GM18951 (cell line): ENCODE measurements around the gene SRSF10.

Experiments used
- POLR2A ChIP-seq: IDR thresholded peaks from 4 replicates; pipeline ENCODE4 v1.6.1; 2011; ENCODE audit warnings: mild to moderate bottlenecking; ENCODE audit not compliant: insufficient read length, insufficient read depth; ENCODE audit errors: extremely low read depth
- in situ Hi-C: fragments of 300-500 bp; cut with MboI; formaldehyde crosslinking; loops from one replicate; pipeline ENCODE4 v1.12.0; 2022; ENCODE audit warnings: low sequenced_read_pairs, mixed read lengths, inconsistent platforms; ENCODE audit not compliant: unreplicated experiment

Gene SRSF10

DNA sequence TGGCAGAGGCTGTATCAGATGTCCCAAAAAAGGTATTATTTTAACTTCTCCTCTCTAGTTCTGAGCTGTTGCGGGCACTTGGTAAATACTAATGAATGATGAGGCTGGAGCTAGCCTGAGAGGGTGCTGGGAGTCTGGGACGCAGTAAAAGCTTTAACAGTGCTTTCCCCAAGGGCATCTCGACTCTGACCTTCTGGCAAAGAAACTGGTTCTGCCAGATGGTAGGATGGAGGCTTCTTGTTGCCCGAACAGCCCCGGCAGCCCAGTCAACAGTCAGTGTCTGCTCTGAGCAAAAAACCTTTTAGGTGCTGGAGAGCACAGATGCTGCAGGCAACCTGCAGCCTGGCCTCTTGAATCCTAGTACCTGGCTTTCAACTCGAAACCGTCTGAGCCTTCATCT is 23.0 kb downstream of the SRSF10 start:
- in situ Hi-C loops, result no loop called here

DNA sequence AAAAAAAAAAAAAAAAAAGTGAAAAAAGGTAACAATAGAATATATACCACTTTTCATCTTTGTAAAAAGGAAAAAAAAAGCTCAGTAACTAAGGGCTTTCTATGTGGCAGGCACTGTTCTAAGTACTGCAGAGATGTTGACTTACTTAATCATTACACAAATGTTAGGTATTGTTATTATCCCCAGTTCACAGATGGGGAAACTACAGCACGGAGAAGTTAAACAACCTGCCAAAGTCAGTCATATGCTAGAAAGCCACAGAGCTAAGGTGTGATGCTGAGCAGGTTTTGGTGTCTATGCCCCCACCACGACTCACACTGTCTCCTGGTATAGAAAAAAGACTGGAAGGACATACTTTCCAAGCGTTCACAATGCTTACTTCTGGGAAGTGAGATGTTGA is 27.1 kb downstream of the SRSF10 start:
- no peak for TF ChIP-seq POLR2A
- in situ Hi-C loops, result no loop called here

More for the DNA sequence above, 23.0 kb downstream of the SRSF10 start:
- TF ChIP-seq POLR2A, result no peak

DNA sequence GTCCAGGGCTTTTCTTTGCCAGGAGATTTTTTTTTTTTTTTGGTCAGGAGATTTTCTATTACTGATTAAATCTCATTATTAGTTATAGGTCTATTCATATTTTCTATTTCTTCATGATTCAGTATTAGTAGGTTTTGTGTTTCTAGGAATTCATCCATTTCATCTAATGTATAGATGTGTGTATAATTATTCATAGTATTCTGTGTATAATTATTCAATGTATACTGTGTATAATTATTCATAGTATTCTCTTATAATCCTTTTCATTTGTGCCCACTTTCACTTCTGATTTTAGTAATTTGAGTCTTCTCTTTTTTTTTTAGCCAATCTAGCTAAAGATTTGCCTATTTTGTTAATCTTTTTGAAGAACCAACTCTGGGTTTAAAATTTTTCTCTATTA is 32.8 kb downstream of the SRSF10 start:
- TF ChIP-seq POLR2A, result no peak
- in situ Hi-C loops, result no loop called here

DNA sequence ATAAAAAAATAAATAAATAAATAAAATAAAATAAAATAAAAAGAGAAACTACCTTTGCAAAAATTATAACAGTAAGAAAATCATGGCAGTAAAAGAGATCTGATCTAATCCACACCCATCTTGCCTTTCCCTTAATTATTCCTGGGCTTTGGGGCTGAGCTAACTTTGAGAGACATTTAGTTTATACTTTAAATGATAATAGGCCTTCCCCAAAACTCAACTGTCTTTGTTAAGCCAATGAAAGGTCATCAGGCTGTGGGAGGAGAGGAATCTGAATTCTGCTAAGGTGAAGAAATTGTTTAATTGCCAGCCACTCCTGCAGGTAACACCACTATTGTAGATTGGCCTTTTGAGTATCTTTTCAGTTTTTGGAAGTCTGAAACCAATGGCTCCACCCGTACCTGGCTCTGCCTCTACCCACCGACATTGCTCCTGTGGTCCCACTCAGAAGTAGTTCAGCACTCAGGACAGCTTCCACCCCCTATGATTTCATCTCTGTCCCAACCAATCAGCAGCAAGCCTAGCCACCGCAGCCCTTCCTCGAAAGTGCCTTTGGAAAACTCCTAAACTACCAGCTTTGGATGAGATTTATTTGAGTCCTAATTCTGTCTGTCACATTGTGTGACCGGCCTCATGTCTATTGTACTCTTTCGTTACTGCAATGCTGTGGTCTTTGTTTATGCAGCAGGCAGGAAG is 43.5 kb downstream of the SRSF10 start:
- no peak for TF ChIP-seq POLR2A
- in situ Hi-C loops, result no loop called here

DNA sequence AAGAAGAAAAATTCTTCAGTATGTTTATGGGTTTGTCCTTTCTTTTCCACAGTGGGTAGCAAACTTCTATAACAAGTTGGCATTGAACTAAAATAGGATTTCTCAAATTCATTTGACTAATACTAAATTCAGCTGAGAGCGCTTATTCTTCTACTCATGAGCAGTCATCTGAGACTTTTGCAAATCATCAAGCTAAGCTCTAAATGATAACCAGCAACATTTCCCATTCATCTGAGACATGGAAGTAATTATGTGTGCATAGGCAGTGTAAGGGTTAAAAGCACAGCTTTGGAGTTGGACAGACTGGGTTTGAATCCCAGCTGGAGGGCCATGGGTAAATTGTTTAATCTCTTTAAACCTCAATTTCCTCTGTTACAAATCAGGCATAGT is 48.6 kb downstream of the SRSF10 start:
- in situ Hi-C loops, result no loop called here

DNA sequence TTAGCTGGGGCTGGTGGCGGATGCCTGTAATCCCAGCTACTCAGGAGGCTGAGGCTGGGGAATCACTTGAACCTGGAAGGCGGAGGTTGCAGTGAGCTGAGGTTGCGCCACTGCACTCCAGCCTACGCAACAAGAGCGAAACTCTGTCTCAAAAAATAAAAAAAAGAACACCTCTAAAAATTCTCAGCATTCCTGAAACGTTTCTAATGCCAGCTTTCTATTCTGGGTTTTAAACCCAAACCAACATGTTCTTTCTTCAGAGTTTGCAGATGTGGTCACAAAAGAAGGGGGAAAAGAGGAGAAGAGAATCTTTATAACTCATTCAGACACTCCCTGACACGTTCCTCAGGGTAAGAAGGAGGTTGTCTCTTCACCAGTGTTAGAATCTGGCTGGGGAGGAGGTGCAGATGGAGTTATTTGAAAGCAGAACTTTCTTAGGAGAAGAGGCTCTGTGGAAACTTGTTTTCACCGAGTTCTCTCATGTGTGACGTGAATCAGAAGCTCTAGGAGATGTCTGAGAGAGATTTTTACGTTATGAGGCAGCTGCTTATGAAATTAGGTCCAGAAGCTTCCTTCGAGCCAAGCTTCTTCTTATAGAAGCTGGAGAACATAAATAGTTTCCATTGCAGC is 49.2 kb downstream of the SRSF10 start:
- no peak for TF ChIP-seq POLR2A
- in situ Hi-C loops, result no loop called here

More for the DNA sequence above, 48.6 kb downstream of the SRSF10 start:
- no peak for TF ChIP-seq POLR2A

DNA sequence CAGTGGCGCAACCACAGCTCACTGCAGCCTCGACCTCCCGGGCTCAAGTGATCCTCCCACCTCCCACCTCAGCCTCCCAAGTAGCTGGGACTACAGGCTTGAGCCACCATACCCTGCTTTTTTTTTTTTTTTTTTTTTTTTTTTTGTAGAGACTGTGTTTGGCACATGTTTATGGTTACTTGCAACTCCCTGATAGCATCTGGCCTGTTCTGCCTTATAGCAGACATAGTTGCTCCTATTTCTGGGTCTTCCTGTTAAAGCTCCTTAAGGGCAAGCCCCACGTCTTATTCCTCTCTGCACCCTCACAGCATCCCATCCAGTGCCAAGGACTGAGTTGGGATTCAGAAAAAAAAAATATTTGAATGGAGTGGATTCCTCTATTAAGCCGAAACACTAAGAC is 49.9 kb downstream of the SRSF10 start:
- in situ Hi-C loops, result no loop called here
- TF ChIP-seq POLR2A, result no peak

DNA sequence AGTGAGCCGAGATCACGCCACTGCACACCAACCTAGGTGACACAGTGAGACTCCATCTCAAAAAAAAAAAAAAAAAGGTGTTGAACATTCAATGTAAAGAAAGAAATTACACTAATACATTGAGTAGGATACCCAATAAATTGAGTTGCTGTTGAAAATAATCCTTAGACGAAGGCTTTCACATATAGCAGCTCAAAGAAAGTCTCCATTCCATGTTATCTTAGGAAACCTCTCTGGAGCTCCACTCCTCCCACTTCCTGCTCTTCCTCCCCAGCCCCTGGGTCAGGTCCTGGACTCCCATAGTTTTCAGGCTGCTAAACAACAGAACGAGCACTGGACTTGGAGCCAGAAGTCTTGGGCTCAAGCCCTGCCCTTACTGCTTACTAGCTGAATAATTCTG is 51.3 kb downstream of the SRSF10 start:
- in situ Hi-C loops, result no loop called here
- TF ChIP-seq POLR2A, result no peak

DNA sequence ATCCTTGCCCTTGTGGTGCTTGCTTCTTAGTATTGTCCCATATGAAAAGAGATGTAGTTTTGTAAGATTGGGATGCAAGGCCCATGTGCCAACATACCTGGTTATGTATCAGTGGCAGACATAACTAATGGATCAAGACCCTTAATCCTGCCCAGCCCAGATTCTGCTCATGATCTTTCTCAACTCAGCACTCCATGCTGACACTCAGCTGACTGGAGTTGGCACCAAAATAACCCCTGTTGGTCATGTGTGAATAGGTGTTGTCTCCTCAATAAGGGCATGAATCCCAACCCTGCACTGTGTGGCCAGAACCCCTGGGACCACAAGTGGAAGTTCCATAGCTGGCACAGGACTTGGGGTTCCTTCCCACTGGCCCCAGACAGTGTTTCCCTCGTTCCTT is 53.0 kb downstream of the SRSF10 start:
- in situ Hi-C loops, result no loop called here
- TF ChIP-seq POLR2A, result no peak

DNA sequence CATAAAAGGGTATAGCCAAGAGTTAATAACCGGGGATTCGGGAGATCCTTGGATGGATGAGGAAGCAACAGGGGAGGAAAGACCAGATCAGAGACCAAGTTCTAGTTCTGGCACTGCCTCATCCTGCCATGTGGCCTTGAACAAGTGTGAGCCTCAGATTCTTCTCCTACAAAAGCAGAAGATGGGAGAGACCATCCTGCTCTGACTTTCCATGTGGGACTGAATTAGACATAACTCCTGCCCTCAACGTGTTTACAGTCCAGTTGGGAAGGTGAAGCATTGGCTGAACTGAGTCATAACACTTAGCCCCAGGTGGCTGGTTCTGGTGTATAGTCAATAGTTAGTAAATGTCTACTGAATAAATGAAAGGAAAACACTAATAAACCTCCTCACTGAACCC is 54.8 kb downstream of the SRSF10 start:
- in situ Hi-C loops, result no loop called here
- TF ChIP-seq POLR2A, result no peak

DNA sequence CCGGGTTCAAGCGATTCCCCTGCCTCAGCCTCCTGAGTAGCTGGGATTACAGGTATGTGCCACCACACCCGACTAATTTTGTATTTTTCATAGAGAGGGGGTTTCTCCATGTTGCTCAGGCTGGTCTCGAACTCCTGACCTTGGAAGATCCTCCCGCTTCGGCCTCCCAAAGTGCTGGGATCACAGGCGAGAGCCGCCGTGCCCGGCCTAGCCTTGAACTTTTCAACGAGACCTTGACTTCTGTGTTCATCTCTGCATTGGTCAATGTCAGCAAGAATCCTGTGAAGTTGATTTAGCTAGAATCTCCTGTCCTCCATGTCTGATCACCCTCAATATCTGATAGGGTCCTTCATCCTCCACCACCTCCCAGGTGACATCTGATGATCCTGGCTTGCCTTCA is 55.5 kb downstream of the SRSF10 start:
- no peak for TF ChIP-seq POLR2A
- in situ Hi-C loops, result no loop called here

DNA sequence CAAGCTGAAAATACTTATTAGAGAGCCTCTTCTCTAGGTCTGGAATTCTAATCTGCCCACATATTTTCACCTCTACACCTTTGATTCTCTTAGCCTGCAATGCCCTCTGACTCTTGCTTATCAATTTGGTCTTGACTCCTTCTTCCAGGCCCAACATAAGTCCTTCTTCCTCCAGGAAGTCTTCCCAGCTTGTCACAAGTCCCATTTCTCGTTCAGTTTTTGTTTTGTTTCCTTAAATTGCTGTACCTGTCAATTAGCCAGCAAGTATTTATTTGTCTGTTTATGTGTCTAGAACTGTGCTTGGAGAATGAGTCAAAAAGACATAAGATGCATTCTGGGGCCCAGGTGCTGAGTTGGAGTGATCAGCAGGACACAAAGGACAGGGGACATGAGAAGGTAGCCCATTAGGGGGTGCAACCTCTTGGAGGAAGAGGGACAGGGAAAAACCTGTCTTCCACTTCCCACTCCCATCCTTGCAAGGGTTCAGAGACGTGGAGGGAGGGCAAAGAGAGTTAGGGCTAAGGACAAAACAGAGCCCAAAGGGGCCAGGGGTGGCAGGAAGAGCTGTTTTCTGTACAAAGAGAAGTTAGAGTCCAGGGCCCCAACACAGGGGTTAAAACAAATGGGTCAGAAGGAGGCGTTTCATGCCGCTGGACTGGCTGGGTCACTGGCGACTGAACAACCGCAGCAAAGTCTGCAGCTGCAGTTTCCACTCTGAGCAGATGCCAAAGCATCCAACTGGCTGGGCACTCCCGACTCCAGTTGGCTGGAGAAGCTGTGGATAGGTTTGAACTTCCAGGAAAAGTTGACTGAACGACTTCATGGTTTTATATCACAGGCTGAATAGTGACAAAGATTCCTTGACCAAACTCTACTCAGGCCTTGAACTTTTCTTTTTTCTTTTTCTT is 56.3 kb downstream of the SRSF10 start:
- no peak for TF ChIP-seq POLR2A

DNA sequence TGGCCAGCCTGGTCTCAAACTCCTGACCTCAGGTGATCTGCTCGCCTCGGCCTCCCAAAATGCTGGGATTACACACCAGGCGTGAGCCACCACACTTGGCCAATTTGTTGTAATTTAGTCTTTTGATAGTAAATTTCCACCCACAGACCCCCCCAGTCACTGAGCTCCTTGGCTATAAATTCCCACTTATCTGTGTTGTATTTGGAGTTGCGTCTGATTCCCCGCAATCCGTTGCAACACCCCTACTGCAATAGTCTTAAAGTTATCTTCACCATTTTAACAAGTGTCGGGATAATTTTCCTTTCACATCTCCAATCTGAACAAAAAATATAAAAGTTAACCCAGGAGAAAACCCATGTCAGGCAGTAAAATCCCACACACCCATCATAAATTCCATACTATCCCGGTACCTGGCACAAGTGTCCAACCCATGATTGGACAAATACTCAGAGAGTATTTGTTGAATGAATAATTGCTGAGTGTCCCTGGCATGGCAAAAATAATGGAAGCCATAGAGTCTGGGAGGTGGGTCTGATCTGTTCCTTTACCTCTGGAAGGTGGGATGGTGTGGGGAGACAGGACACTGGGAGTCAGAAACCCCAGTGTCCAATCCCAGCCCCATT is 57.7 kb downstream of the SRSF10 start:
- no peak for TF ChIP-seq POLR2A
- in situ Hi-C loops, result no loop called here

More for the DNA sequence above, 56.3 kb downstream of the SRSF10 start:
- in situ Hi-C loops, result no loop called here
